GM19397 (cell line): Measurements from ENCODE around the gene SPNS3.
A peak's percentile ranks its signal among the peaks of the same experiment; 100 is the strongest.

Experiments
- ATAC-seq: cut with Tn5 transposase; IDR thresholded peaks from one replicate; pipeline ENCODE4 v1.9.1; 2021; ENCODE audit warnings: mild to moderate bottlenecking, moderate library complexity; ENCODE audit not compliant: unreplicated experiment

The SPNS3 gene

DNA sequence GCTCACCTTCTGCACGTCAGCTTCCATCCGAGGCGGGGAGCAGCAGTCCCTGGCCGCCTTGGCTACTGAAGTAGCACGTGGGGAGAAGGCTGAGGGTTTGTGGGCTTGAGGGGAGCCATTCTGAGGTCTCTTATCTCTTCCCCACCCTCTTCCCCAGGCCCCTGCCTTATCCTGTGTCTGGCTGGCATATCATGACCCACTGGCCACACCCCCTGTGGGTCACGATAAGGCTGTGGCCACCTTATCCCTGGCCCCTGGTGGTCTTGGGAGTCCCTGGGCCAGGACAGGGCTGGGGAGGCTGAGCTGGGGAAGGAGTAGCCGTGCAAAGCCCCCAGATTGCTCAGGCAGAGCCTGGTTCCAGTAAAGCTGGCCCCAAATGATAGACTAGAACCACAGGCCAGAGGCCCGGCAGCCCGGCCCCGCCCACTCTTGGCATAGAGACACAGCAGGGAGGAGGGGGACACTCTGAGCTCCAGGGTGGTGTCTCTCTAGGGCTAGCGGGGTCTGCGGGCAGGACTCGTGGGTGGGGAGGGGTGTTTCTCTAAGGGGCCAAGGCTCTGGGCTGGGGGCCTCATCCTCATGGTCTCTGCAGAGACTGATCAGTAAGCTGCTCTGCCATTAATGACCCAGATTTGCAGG, 72.6 kb downstream of the SPNS3 start:
- ATAC-seq = no peak

DNA sequence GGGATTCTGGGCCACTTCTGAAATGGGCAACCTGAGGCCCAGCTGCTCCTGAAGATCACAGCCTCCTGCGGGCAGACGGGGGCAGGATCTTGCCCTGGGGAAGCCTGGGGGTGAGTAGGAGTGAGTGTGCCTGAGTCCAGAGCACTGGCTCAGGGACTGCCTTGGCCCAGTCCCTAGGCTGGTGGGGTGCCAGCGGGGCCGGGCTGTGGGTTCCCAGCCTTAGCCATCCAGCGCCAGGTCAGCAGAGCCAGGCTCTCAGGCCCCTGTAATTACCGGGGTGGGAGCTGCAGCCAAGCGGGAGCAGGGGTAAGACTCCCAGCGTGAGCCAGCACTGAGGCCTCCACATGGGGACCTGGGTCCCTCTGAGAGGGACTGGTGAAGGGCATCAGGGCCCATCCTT, 73.2 kb downstream of the SPNS3 start:
- ATAC-seq = no peak

DNA sequence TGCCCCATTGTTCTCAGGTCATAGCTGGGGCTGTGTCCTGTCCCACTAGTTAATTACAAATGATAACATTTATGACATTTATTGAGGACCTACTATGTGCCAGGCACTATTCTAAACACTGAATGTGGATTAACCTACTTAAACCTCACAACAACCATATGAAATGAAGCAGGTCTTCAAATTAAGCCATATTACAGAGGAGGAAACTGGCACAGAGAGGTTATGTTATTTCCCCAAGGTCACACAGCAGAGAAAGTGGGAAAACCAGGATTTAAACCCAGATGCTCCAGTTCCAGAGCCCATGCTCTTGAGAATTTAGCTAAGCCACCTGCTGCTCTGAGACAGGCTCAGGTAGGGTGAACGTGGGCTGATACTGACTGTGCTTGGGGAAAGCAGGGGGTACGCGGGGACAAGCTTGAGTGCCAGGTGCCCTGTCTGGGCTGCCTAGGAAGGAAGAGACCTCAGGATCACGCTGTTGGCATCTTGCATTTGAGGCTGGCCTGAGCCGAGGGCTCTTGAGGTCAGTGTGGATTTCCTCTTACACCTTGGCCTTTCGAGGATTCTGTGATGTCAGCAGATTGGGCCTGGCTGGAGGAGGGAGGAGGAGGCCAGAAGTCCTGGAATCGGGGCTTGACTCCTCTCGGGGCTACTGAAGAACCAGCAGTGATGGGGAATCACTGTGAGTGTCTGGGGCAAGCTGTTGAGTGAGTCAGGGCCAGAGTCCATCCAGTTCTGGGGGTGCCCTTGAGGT, 73.8 kb downstream of the SPNS3 start:
- no peak for ATAC-seq

DNA sequence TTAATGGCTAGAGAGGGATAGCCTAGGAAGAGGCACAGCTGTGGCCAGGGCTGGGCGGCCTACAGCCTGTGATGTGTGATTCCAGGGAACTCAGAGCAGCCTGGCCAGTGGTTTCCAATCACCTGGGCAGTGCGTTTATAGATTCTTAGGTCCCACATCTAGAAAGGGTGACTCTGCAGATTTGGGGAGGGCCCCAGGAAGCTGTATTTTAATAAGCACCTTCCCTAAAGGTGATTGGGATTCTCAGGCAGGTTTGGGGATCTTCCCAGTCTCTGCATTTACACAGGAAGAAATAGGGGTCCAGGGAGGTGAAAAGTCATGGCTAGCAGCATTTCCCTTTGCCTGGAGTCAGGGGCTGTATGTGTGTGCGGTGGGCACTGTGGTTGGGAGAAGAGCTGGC, 74.5 kb downstream of the SPNS3 start:
- no peak for ATAC-seq

DNA sequence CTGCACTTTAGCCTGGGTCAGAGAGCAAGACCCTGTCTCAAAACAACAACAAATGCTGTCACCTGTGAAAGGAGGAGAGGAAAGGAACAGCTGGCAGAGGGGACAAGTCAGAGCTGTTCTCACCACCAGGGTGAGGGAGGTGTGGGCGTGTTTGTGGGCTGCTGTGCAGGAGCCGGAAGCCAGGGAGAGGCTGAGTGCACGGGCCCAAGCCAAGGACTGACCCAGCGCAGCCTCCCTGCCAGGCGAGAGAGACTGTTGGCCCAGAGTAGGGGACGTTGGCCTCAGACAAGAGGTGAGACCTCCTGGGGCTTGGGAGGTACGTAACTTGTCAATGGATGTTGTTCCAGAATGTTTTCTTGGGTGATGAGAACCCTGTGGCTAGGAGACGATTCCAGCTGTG, 75.7 kb downstream of the SPNS3 start:
- peak; percentile 57 for ATAC-seq

DNA sequence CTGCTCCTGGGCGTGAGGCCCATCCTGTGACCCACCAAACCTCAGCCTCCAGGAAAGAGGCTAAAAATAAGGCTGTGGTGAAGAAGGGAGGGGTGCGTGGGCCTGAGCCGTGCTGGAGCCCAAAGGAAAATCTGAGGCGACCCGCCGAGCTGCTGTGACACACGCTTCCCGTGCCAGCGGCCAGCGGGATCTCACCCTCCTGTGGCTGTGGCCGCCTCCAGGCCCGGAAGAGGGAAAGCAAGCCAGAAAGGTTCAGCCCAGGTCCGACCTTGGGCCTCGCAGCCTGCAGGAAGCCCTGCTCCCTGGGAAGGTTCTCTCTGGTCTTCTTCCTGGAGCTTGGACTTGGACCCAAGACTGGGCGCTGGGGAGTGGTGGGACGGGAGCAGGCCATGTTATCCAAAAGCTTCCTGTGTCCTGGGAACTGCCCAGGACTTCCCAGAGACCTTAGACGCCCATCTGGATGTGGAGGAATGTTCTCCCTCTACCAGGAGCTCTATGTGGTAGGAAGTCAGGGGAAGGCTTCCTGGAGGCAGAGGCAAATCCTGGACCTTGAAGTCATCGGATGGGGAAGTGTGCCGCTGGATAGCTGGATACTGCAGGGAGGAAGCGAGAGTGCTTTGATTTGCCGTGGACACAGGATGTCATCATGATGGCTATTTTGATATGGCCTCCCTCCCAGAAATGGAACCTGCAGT, 76.3 kb downstream of the SPNS3 start:
- ATAC-seq = no peak

DNA sequence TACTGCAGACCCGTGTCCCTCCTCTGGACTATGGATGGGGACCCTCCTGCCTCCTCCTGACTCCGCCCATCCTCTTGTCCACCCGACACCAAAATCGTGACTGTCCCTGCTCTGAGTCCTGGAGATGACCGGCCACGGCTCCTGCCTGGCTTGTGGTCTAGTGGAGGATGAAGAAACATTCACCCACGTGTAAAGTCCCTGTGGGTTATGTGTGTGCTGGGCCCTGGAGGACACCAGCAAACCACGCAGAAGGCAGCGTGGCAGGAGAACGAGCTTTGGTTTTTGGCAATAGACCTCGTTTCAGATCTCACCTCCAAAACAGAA, 76.8 kb downstream of the SPNS3 start:
- ATAC-seq = no peak

DNA sequence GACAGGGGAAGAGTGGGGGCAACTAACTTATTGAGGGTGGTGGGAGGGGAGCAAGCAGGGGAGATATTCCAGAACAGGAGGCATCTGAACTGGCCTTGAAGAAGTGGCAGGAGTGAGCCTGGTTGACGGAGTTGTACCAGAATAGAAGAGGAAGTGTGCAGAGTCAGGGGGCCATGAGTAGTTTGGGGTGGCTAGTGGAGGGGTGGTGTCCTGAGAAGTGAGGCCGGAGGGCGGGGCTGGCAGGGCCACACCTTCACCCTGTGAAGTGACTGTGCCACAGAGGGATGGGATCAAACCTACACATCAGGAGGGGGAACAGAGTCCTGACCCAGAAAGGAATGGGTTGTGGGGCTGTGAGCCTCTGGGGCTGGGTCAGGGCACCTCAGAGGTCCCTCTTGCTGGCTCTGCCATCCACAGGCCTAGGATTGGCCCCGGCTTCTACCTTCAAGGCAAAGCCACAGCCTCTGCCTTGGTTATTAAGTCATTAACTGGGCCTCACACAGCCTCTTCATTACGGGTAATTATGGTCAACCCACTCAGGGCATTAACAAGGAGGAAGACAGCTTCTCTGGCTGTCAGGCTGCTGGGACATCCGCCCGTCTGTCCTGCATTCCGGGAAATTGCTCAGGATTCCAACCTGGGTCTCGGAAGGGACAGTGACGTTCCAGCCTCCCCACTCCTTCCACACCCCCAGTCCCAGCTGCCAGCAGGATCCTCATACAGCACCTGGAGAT, 77.6 kb downstream of the SPNS3 start:
- no peak for ATAC-seq

DNA sequence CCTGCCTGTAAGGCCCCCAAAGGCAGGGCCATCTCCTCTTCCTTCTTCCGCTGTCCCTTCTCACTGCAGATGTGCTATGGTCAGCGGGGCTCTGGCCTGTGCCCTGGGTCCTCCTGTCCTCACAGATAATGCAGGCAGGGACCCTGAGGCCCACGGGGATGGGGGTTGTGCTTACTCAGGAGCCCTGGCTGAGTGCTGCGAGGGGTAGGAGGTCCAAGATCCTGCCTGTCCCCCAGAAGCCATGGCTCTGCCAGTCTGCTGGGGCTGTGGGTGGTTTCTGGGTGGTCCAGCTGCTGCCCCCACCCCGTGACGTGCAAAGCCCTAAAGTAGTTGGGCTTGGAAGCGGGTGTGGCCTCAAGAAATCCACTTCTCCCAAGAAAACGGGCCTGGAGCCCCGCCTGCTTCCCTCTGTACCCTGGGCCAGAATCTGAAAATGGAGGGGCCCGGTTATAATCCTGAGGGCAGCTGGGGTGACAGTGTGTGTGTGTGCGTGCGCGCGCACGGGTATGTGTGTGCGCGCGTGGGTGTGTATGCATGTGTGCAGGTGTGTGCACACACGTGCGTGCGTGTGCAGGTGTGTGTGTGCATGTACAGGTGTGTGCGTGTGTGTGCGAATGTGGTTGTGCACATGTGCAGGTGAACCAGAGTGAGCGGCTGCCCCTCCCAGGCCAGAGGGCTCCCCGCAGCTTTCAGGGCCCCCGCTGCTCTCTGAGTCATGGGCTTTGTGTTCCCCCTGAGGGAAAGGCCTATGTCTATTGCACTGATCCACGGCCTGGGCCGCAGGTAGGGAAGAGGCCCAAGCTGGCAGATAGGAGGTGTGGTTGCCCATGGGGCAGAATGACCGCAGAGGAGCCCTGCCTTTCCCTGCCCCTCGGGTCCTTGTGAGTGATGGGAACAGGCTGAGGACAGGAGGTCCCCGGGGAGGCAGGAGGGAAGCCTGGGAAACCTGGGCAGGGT, 78.7 kb downstream of the SPNS3 start:
- ATAC-seq = no peak

DNA sequence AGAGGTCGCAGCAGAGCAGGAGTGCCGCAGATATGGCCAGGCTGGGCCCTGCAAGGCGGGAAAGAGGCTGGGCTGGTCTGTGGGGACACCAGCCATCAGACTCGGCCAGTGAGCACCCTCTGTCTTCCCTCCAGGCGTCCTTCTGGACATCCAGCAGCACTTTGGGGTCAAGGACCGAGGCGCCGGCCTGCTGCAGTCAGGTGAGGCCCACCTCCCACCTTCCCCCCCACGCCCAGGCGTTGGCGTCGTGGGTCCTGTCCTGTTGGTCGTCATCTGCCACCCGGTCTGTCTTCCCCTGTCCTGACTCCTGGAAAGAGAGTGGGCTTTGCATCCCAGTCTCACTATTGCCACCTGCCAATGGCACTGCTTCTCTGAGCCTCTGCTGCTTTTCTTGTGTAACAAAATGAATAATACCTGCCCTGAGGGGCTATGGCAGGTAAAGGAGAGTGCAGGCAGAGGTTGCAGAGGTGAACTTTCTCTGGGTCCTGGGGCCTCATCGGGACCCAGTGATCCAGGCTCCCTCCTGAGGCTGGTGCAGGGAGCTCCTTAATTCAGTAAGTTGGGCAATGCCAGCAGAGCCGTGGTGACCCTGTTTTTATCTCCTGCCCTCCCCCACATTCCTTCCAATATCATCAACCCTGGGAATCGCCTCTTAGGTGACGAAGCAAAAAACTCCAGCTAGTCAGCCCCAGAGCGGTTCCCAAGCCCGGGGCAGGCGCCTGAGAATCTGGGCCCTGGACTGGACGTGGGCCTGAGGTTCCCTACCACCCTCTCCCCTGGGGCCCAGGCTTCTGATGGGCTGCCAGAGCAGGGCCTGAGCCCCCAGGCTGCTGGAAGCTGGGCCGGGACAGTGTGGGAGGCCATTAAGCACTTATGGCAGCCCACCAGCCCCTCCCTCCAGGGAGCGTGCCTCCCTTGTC, 79.6 kb downstream of the SPNS3 start:
- ATAC-seq = no peak

DNA sequence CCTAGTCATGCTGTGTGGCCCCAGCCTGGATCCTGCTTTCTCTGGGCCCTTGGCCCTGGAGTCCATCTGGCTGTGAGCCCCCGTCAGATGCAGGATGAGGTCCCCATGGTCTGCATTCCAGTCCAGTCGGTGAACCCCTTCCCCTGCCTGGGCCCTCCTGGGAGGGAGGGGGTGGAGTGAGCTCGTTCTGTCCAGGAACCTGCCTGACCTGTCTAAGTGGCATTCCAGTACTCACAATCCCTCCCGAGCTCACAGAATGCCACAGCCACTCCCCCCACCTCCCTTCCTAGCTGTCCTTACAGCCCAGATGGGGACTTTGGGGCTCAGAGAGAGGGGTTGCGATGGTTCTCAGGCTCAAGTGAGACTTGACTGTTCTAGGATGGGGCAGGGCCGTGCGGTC, 80.5 kb downstream of the SPNS3 start:
- ATAC-seq = no peak

DNA sequence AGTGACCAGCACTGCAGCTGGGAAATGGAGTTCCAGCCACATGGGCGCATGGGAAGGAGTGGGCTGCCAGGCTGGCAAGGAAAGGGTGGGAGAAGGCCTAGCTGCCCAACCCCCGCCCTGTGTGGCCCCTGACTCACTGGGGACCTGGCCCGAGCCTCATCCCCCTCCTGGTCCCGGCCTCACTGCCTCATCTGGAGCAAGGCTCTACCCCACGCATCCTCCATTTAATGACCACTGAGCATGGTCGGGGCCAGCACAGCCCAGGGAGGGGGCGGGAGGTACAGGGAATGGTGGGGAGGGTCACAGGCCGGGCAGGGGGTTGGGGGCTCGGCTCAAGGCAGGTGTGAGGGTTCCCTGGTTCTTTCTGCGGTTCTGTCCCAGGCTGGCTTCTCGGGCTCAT, 81.0 kb downstream of the SPNS3 start:
- no peak for ATAC-seq

DNA sequence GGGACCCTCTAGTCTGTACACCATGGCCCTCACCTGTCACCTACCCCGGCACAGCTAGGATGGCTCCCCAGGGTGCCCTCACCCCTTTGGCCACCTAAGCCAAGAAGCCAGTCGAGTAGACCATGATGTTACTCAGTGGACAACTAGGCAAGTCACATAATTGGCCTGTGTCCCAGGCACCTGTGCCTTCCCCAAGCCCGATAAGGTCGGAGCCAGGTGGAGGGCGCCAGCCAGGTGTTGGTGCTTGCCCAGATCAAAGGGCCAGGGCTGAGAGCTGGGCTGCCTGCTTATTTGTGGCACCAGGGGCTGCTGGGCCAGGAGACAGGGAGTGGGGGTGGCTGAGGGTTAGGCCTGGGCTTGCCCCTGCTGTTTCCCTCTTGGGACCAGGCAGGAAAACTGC, 81.8 kb downstream of the SPNS3 start:
- ATAC-seq = no peak

DNA sequence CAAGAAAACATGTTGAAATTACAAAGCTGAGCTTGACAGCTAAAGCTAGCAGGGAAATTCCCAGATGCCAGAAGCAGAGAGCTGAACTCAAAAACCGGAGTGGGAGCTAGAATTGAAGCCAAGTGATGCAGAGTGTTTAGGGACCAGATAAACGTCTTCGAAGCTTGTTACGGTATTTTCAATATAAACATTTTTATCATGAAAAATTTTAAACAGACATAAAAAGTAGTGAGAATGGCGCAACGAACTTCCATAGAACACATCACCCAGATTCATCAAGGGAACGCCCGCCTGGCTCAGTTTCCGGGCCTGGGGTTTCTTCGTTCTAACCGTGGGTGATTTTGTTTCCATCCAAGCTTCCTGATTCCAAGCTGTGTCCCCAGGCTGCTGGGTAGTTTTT, 83.0 kb downstream of the SPNS3 start:
- ATAC-seq = no peak

DNA sequence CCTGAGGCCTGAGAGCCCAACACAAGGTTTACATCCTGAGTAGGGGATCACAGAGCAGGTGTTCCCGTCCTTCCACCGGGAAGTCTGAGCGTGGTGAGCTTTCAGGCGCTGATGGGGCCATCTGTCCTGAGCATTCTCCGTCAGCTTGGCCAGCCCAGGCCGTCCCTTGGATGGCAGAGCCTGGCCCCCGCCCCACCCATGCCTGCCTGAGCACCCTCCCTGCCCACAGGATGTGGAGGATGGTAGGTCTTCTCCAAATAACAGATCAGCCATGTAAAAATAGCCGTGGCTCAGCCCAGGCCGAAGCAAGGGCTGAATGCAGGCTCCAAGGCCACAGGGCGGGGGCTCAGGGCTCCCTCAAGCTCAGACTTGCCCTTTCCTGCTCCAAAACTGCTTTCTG, 85.2 kb downstream of the SPNS3 start:
- ATAC-seq = no peak

DNA sequence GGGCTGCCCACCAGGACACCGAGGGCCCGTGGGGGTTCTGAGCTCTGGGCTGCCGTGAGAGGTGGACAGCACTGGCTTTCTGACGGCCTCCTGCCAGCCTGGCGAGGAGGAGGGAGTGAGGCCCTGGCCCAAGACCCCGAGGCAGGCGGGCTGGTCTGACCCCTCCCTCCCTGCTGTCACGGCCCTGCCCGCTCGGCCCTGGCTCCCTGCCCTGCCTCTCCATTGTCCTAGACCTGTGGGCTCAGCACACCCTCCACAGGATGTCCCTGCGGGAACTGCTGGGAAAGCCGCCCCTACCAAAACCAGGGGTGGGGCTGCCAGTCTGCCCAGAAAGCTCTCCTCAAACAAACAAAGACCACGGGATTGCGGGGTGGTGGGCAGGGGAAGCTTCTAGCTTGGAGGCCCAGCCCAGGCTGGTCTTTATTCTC, 85.6 kb downstream of the SPNS3 start:
- no peak for ATAC-seq

DNA sequence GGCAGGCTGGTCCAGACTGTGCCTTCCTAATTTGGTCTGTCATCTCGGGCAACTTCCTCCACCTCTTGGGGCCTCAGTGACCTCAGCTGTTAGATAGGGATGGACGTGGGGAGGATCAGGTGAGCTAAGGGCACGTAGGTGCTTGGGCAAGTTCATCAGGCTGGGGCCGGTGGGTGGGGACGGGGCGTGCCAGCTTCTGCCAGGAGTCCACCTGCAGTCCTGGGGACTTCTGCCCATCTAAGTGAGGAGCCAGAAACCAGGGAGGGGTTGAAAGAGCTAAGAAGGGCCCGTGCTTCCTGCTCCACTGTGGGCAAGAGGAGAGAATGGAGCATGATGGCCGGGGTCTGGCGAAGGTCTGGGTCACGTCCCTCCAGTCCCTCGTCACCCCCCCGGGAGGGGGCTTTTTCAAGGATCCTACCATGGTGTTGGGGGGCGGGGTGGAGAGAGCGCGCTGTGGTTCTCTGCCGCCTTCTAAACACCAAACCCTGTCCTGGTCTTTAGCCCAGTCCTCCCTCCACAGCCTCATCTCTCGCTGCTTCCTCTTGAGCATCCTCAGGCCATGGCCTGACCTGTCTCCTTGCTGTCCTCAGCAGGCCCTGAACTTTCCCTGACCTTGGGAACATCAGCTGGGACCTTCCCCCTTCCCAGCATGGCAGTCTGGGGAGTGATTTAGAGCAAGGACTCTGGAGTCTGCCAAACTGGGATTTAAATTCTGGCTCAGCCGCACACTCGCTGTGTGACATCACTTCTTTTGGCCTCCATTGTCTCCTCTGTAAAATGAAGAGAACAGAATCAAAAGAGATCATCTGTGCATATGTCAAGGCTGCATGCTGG, 86.5 kb downstream of the SPNS3 start:
- ATAC-seq = no peak

DNA sequence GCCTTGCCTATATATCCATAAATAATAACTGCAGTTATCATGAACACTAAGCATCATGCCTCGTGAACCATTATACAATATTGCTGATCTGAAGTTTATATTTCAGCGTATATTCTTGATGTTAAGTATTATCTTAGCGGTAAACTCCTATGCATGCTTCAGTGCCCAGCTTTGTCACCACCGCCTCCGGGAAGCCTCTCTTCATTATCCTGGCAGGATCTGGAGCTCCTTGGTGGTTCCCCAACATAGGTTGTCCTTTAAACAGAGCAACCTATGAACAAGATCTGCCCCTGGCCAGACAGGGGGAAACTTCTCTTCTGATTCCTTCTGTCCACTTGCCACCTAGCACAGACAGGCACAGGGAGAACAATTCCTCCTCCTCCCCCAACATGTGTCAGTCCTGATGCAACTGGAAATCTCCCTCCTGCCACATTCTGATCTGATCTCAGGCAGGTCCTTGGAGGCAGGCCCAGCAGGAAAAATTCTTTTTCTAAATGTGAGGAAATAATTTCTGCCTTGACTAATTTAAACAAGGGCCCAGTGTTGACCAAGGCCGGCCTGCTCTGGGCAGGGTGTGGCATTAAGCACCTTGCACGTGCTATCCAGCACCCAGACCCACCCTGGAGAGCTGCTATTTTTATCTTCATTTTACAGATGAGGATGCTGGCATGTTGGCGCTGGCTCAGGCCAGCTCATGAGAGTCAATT, 87.3 kb downstream of the SPNS3 start:
- no peak for ATAC-seq
